ENCODE measurements around the gene BLOC1S1.

BLOC1S1 gene

DNA sequence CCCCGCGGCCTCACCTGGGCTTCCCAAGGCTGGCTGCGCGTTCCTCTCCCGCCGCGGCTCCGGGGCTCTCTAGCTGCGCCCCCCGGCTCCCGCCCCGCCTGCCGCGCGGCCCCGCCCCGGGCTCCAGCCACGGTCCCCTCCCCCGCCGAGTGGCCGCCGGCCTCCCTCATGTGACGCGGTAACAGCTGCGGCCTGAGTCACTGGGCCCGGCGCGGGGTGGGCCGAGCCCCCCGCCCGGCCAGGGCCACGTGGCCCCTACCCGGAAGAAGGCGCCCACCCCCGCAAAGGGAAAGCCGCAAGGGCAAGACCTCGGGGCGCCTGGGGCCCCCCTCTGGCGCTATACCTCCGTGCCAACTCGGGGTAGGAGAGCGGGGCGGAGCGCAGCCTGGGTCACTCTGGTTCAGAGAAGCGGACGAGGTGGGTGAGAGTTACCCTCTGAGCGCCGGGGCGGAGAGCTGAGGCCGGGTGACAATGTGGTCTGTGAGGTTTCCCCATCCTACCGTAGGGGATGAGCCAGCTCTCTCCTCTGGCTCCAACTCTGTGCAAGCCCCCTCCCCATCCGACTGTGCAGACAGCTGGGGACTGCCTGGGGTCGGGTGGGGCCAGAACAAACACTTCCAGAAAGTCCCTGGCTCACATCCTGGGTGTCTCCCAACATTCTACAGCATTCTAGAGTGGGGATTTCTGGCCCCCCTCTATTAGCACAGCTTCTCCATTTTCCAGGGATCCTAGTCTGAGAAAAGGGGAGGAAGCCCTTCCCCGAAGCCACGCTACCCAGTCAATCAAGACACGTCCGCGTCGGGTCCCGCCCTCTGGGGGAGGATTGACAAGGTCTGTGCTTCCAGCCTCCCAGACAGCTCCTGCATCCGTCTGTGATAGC is 13.3 kb downstream of the BLOC1S1 start, which contains the start of gene CD63:
CD63 (minus strand) TSS at position 71 of the 880 bp plus-strand sequence. CDS start 668 bp downstream, outside the sequence.
- DNase-seq = peak; percentile 66 to 78

DNA sequence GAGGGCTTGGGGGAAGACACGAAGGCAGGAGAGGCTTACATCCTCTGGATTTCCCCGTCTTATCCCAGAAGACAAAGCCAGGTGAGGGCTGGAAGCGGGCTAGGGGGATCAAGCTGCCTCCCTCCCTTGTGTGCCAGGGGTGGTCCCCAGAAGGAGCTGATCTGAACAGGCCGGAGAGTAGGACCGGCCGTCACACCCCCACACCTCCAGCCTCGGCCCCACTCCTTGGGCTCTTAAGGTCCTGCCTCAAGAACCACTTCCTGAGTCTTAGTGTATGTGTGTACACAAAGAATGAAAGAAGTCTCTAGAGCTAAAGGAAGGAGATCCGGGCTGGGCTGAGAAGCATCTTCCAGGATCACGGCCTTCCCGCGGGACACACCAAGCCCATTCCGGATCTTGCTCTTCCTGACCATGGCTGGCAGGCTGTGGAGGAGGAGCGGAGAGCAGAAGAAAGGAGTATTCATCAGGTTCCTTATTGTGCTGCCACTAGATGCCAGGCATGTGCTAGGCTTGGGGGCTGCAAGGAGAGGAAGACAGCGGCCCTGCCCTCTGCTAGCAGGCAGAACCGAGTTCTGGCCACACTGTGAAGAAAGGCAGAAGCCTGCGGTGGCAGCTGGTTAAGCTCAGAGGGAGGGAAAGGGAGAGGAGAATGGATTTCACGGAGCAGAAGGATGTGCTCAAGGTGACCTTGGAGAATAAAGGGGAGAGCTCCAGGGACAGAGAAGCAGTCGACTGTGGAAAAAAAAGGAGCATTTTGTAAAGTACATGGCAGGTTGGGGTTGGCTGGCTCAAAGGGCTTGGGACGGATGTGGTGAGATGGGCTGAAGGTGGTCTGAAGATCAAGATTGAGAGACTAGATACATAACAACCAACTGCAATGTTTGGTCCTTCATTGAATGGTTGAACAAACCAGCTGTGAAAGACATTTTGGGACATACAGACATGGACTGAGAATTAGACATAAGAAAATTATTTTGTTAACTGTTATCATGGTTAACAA is 14.3 kb downstream of the BLOC1S1 start:
- DNase-seq = no peak

DNA sequence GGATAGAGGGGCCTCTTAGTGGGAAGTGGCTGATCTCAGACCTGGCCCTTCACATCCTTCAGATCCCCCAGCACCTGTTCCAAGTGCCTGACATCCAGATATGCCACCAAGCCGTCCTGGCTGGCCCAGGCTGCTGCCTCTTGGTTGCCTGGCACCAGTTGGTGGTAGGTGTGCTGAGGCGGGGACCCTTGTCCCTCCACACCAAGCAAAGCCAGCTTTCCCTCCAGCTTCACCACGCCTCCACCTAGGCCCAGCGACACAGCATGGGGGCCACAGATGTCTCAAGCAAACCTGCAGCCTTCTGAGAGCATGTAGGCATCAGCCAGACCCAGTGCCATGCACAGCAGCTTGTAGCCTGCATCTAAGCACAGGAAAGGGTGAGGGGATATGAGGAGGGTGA is 16.4 kb downstream of the BLOC1S1 start:
- DNase-seq = no peak

DNA sequence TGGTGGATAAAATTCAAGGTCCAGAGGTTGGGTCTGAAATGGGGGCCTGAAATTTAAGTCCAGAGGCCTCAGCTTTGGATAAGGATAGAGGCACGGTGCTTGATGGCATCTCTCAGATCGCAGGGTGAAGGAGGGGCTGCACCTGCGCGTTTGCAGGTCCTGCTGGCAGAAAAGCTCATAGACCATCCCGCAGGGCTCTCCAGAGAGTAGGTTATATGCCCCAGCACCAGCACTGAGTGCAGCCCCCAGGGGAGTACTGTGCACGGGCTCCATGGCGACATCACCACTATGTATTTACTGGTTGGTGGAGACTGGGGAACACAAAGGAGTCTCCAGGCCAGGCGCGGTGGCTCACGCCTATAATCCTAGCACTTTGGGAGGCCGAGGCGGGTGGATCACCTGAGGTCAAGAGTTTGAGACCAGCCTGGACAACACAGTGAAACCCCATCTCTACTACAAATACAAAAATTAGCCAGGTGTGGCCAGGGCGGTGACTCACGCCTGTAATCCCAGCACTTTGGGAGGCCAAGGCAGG is 17.2 kb downstream of the BLOC1S1 start:
- no peak for DNase-seq

DNA sequence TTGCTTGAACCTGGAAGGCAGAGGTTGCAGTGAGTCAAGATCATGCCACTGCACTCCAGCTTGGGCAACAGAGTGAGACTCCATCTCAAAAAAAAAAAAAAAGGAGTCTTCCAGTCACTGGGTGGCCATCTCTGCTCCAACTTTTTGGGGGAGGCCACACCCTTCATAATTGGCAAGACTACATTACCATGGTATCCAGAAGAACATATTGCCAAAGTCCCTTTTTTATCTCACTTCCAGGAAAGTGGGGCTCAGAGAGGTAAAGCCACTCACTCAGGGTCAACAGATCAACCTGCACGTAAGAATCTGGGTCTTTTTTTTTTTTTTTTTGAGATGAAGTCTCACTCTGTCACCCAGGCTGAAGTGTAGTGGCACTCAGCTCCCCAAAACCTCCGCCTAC is 18.0 kb downstream of the BLOC1S1 start:
- DNase-seq = no peak

DNA sequence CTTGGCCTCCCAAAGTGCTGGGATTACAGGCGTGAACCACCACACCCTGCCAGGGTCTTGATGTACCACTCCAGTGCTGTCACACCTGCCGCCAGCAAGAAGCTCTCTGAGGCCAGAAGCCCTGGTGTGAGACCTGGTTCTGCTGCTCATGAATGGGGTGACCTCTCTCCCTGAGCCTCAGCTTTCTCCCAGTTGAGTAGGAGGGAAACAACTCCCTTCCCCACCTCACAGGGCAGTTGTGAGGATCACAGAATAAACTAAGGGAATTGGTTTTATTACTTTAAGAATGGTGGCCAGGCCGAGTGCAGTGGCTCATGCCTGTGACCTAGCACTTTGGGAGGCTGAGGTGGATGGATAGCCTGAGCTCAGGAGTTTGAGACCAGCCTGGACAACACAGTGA is 18.7 kb downstream of the BLOC1S1 start:
- no peak for DNase-seq

DNA sequence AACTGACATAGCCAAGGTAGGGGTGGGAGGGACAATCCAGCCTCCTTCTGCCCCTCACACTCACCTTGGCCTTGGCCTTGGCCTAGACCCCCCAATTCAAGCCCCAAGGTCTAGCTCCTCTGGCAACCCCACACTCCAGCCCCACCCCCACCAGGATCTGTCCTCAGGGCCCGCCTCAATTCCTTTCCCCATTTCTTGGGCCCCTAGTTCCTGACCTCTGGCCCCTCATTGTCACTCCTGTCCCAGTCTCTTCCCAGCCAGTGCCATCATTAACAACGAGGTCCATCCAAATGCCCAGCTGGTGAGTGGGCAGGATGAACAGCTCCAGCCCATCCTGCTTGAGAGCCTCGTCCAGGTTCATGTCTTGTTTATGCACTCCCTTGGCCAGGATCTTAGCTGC is 20.2 kb downstream of the BLOC1S1 start:
- no peak for DNase-seq

DNA sequence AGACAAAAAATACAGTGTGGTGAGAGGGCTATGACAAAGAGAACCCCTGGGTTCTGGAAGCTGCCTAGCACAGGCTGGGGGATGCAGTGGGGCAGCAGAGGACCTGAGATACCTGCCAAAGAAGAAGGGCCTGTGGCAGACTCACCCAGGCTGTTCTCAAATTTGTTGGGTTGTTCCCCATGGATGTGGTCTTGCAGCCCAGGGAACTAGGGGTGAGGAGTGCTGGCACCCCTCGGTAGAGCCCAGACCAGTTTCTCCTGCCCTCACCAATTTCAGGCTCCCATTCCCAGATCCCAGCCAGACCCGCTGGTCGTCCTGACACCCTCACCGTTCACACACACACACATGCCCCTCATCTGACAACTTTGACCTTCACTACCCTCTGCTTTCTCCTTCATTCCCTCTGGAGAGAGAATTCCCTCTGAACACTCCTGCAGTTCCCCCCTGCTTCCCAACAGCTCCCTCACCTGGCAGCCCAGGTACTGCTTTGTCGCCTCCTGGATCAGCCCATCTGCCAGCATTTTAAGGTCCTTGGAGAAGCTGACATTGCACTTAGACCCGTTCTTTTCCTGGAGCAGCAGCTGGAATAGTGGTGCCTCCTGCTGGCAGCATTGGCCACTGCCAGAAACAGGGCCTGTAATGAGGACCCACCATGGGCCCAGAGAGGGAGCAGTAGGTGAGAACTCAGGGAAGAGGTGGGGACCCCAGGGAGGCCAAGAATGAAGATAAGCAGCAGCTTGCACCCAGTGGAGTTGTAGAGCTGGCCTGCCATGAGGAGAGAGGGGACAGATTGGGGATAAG is 21.1 kb downstream of the BLOC1S1 start:
- peak; percentile 49 to 51 for DNase-seq

DNA sequence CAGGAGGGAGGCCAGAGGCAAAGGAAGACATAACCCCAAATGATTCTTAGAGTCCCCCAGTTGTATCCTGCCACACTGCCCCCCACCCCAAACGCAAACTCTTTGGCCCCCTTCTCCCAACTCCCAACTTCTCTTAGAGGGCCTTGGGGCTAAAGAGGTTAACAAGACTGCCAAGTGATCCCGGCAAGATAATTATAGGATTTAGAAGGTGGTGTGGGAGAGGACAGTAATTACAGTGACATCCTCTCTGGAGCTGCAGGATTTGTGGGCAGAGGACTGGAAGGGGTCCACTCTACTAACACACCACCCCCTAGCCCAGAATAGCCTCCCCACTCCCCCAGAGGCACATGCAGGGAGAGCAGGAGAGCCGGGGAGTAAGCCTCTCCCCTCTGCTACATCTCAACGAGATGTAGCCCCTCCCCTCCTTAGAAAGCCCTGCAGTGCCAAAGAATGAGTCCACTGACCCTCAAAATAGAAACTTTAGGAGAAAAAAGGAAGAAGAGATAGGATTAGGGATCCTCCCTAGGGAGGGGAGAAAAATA is 21.8 kb downstream of the BLOC1S1 start:
- no peak for DNase-seq

DNA sequence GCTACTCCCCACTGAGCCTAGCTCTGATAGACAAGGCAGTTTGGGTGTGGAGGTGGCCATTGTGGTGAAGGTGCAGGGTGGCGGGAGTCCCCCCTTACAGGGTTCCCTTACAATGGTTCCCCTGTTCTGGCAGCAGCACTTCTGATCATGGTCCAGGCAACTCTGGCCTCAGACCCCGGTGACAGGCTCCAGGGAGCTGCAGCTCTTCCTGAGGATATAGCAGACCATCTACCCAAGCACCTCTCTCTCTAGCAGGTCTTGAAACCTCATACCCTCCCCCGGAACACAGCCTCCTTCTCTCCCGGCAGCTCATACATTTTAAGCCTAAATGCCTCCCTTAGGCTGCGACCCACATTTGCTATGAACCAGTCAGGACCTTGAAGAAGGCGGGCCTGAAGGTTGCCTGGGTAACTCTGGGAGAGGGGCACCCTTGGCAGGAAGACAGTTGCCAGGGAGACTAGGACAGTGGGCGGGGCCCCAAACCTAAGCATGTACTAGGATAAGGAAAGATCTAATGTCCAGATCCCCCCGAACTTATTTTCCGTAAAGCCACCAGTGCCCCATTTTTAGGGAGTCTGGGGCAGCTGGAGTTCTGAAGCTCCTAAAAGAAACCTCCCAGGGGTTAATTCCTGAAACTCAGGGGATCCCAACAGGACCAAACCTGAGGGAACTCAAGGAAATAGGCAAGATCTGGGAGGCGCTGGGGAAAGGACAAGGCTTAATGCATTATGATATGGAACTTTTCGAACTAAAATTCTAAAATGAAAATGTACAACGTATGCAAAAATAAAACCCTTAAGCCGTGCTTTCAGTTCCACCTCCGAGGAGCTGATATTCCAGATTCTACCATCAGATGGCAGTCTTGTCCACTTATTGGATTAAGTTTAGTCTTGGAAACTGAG is 22.5 kb downstream of the BLOC1S1 start:
- DNase-seq = peak; percentile 72 to 89

DNA sequence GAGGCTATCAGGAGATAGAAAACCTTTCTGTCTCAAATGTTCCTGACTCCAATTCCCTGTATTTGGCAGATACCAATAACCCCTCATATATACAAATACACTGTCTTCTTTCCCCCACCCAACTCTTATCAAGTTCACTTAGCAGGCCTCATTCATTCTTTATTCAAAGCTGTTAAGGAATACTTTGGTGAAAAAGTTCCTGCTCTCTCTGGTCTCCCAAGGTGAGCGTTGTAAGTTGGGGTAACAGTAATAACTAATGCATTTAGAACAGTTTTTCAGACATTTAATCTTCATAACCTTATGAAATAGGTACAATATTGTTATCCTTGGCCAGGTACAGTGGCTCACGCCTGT is 23.2 kb downstream of the BLOC1S1 start:
- DNase-seq = no peak

DNA sequence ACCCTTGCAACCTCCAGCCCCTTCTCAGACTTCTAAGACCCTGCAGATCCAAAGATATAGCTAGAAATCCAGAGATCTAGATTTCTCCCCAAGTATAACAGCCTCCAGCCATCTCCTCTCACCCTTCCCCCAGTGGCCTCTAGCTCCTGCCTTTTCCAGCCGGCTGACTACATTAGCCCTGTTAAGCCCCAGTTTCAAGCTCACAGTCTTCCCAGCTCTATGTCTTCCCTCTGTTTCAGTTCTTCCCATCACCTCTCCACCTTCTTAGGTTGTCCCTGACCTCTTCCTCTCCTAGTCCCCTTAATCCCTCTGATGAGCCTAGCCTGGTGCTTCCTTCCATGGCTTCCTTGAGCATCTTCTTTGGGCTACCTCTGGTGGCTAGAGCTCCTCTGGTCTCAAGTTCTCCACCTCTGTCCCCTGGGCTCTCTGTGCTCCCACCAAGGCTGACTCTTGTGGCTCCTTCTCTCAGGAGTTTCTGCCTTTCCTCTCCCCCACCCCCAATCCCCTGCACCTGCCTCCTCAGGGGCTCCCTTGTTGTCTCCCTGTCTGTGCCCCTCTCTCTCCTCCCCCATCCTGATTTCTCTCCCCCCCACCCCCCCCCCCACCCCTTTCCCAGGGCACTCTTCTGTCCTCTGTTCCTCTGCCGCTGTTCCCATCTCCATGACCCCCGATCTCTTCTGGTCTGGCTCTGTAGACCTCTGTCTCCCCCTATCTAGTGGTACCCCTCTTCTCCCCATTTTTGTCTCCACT is 26.3 kb downstream of the BLOC1S1 start:
- no peak for DNase-seq

DNA sequence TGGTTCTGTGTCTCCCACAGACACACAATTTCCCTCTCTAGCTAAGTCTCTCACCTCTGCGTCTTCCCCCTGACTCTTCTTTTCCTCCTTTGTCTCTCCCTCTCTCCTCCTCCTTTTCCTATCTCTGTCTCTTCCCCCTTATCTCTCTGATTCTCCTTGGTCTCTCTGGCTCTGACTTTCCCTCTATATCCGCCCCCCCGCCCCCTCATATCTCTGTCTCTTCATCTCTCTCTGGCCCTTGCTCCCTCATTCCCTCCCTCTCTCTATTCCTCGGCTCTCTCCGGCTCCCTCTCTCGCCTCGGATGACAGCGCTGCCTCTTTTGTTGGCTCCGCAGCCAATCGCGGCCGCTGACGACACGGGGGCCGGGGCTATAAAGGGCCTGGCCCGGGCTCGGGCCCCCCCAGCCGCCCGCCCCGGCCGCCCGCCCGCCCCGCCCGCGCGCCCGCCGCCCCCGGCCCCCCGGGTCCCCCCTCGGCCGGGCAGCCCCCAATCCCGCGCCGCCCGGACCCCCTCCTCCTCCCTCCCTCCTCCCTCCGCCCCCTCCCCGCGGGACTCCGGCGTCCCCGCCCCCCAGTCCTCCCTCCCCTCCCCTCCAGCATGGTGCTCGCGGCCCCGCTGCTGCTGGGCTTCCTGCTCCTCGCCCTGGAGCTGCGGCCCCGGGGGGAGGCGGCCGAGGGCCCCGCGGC is 27.0 kb downstream of the BLOC1S1 start, which contains the start of gene GDF11:
GDF11 (plus strand) TSS at position 404 of the 687 bp plus-strand sequence; CDS start at position 599, 195 bp downstream.
- DNase-seq = peak; percentile 64 to 71

DNA sequence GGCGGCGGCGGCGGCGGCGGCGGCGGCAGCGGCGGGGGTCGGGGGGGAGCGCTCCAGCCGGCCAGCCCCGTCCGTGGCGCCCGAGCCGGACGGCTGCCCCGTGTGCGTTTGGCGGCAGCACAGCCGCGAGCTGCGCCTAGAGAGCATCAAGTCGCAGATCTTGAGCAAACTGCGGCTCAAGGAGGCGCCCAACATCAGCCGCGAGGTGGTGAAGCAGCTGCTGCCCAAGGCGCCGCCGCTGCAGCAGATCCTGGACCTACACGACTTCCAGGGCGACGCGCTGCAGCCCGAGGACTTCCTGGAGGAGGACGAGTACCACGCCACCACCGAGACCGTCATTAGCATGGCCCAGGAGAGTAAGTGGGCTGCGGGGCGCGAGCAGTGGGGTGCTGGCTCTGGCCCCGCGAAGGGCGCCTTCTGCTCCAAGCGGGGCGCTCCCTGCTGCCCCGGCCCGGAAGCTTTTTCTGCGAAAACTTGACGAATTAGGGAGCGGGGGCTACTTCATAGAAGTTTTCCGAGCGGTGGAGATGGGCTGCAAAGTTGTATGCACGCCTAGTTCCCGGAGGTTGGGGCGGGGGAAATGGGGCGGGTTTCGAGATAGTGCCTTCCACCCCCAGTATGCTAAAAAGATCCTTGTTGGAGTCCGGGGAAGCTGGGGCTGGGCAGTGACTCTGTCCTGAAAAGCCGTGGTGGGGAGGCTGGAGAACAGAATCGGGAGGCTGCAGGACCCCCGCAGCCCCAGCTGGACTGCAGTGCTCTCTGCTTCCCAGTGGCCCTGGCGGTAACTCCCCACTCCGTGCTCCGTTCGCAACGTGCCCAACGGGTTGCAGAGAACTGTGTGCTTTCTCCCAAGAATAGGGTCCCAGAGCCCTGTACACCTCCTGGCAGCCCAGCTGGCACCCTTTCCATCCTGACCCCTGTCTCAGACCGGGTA is 27.8 kb downstream of the BLOC1S1 start:
- peak; percentile 33 to 37 for DNase-seq

DNA sequence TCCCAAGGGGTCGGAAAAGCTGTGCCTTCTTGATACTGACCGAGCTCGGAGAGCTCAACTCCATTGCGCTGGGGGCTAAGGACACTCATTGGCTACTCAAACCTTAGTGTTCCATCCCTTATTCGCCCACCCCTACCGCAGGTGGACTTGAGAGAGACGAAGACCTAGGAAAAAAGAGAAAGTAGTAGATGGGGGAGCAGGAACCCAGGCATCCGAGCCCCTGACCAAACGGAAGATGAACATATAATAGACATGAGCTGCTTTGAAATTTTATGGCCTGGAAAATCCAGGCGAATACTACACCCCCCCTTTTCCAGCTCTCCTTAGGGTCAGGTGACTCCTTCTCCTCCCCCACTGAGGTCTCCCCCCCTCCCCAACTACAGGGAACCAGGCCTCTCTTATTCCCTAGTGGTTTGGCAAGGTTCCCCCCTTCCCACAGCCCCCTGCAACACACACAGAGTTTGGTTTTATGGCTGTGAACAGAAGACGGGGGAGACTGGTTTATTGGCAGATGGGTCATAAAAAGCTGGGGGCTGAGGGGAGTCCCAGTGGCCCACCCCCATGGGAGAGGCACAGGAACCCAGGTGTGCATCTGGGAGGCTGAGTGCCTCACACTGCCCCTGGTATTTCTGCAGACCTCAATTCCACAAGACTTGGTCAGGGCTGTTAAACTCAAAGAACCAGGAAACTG is 28.6 kb downstream of the BLOC1S1 start:
- DNase-seq = no peak

DNA sequence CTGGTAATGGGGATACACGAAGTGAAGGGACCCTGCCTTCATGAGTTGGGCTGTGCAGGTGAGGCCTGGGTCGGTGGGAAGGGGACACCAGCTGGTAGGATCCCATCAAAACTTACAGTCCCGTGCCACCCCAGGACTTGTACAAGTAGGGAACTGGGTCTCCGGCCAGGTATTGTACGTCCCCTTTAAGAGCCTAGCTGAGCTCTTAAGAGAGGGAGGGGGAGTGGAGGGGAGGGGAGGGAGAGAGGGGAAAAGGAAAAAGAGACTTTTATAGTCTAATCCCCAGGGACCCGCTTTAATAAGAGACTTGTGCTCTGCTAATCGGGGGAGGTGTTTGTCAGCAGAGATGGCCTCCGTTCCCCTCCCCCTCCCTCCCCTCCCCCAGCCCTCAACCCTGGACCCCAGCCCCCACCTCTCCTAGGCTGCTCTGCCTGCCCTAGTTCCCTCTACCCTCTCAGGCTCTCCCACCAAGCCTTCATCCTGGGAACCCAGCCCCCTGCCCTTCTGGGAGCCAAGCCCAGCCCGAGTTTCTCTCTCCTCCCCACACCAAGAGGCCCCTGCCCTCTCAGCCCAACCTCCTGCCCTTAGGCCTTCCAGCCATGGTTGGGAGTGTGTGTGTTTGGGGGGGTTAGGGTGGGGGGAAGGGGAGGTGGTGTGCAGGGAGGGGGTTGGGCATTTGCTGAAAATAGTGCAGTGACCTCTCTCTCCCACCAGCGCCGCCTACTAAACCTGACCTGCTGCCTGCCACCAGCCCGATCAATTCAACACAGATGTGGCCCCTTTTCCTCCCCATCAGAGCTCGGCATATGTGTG is 29.7 kb downstream of the BLOC1S1 start:
- no peak for DNase-seq
